ENCODE data around the gene LTBP4. TPM values are rescaled to one million over a fixed set of nuclear protein-coding genes. Genes with fewer than 3 reads are reported as not detected.
A peak's percentile ranks its signal among the peaks of the same experiment; 100 is the strongest.

LTBP4 gene
- total RNA-seq, result 100 to 1,000 TPM; 134 to 276 (median 196) TPM

- TF ChIP-seq POLR2A (IDR thresholded peaks at IDR 0.05) (peak in 1 of 2 donors; percentile 48), CTCF (IDR thresholded peaks at IDR 0.05) (peak in 1 of 6 experiments; percentile 24)
- H3K4me3 ChIP-seq (replicated peaks in 1 of 3), result peak within 1 kb of the TSS in 2 of 3 donors; percentile 47 to 53
- intact Hi-C loops (cut with DNase I), result no loop called here
- WGBS, 2 donors, result 1 to 2% methylated on average over 9 to 44 of the region's 82 CpGs
- no peaks in the 10 kb centered on the region for H3K27me3 ChIP-seq
- no peaks in the 10 kb centered on the region for H3K9me3 ChIP-seq
- peak; percentile 64 to 68 for DNase-seq
- no peaks in the 10 kb centered on the region for H3K36me3 ChIP-seq
- peak within 1 kb of the TSS; percentile 15 to 96 (median 92) for H3K27ac ChIP-seq
- peaks cover 52 to 91% of the 10 kb centered on the region in 2 donors for H3K4me1 ChIP-seq
Observed at GRCh38 chr19:40601134-40601974, at the start of gene LTBP4. LTBP4 (plus strand) TSS chr19:40601369; CDS start chr19:40601388, 19 bp downstream.

GRCh38 chr19:40552848-40553247, 48.3 kb upstream of the LTBP4 start:
- Histone ChIP-seq H3K27ac (no peak overlapping the region), H3K4me3 (replicated peaks in 1 of 3) (no peak overlapping the region), H3K27me3 (peaks cover 8% of the 10 kb centered on the region), H3K4me1 (peaks cover 0 to 5% of the 10 kb centered on the region in 2 donors), H3K9me3 (no peaks in the 10 kb centered on the region), H3K36me3 (no peaks in the 10 kb centered on the region)
- intact Hi-C loops (cut with DNase I), result no loop called here
- no peak for DNase-seq
- TF ChIP-seq CTCF (IDR thresholded peaks at IDR 0.05) (no peak), POLR2A (IDR thresholded peaks at IDR 0.05) (no peak)
- WGBS, 2 donors, result 92 to 98% methylated on average over 3 of the region's 3 CpGs

GRCh38 chr19:40553885-40554857, 47.0 kb upstream of the LTBP4 start:
- H3K27ac ChIP-seq, result no peak overlapping the region
- WGBS, 2 donors, result 16 to 27% methylated on average over 29 to 52 of the region's 69 CpGs
- intact Hi-C loops (cut with DNase I), result no loop called here
- peaks cover 8% of the 10 kb centered on the region for H3K27me3 ChIP-seq
- peaks cover 0 to under 1% of the 10 kb centered on the region in 2 donors for H3K4me1 ChIP-seq
- no peaks in the 10 kb centered on the region for H3K36me3 ChIP-seq
- H3K9me3 ChIP-seq, result no peaks in the 10 kb centered on the region
- H3K4me3 ChIP-seq (replicated peaks in 1 of 3), result no peak overlapping the region
- TF ChIP-seq CTCF (IDR thresholded peaks at IDR 0.05) (no peak), POLR2A (IDR thresholded peaks at IDR 0.05) (no peak)
- DNase-seq, result no peak

GRCh38 chr19:40555978-40556689, 45.0 kb upstream of the LTBP4 start:
- intact Hi-C loops (cut with DNase I), result no loop called here

More at GRCh38 chr19:40555978-40556689, 45.0 kb upstream of the LTBP4 start:
- no peak overlapping the region for H3K4me3 ChIP-seq (replicated peaks in 1 of 3)
- TF ChIP-seq POLR2A (IDR thresholded peaks at IDR 0.05) (no peak), CTCF (IDR thresholded peaks at IDR 0.05) (no peak)
- H3K9me3 ChIP-seq, result no peaks in the 10 kb centered on the region
- no peaks in the 10 kb centered on the region for H3K4me1 ChIP-seq
- peaks cover 8% of the 10 kb centered on the region for H3K27me3 ChIP-seq
- no peak for DNase-seq
- H3K36me3 ChIP-seq, result no peaks in the 10 kb centered on the region
- H3K27ac ChIP-seq, result no peak overlapping the region
- 75 to 84% methylated on average over 6 to 17 of the region's 17 CpGs for WGBS, 2 donors
